GM12801 (cell line): Measurements from ENCODE around the gene PERM1.

ENCODE experiments used
- TF ChIP-seq, protein P1 (sequence below): IDR thresholded peaks from one replicate; pipeline ENCODE4 v1.5.1; 2011; ENCODE audit warnings: control low read depth; ENCODE audit not compliant: insufficient read length; ENCODE audit errors: extremely low read depth

Gene PERM1

DNA sequence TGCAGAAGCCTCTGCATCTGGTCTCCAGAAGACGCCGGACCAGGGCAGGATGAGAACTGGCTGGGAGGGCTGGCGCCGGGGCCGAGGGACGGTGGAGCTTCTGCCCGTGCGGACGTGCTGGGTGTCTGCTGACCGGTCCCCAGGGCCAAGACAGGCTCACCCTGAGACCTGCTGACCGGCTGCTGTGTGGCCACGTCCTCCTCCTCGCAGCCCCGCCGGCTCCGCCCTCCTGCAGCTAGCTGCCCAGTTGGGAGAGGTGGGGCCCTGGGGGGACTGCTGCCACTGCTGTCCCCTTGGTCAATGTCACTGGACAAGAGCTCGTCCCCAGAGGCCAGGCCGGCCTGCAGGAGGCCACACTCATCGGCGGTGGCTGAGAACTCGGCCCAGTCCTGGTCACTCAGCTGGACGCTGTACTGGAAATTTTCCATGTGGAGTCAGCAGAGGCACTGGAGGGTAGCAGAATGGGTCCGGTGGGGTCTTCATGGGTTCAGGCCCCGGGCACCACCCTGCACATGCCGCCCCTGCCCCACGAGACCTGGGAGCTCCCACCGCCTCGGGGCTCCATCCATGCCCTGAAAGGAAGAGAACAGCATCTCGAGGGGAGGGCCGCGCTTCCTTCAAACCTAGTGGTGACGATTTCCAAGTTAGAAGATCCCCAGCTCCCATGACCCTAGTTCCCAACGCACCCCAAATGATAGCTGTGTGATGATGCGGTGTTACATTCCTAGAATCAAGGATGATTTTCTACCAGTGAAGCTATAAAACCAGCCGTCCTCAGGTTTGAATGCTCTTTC lies 1.1 kb downstream of the PERM1 start:
- TF ChIP-seq, protein P1, sequence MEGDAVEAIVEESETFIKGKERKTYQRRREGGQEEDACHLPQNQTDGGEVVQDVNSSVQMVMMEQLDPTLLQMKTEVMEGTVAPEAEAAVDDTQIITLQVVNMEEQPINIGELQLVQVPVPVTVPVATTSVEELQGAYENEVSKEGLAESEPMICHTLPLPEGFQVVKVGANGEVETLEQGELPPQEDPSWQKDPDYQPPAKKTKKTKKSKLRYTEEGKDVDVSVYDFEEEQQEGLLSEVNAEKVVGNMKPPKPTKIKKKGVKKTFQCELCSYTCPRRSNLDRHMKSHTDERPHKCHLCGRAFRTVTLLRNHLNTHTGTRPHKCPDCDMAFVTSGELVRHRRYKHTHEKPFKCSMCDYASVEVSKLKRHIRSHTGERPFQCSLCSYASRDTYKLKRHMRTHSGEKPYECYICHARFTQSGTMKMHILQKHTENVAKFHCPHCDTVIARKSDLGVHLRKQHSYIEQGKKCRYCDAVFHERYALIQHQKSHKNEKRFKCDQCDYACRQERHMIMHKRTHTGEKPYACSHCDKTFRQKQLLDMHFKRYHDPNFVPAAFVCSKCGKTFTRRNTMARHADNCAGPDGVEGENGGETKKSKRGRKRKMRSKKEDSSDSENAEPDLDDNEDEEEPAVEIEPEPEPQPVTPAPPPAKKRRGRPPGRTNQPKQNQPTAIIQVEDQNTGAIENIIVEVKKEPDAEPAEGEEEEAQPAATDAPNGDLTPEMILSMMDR, result no peak

DNA sequence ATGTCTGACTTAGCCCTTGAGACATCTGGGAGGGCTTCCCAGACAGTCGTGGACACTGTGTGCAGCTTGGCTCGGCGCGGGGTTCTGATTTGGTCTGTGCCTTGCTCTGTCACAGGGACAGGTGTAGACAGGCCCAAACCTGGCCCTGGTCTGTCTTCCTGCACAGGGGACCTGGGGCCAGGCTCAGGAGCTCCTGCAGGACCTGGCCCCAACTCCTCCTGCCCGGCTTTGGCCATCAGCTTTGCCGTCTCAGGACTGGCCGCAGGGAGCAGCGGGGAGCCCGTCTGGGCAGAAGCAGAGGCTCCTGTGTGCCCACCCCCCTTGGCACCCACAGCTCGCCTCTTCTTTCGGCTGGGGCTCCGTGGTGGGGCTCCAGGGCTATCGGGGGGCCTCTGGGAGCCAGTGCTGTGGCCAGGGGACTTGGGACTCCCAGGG lies 1.7 kb downstream of the PERM1 start:
- TF ChIP-seq, protein P1, result no peak

DNA sequence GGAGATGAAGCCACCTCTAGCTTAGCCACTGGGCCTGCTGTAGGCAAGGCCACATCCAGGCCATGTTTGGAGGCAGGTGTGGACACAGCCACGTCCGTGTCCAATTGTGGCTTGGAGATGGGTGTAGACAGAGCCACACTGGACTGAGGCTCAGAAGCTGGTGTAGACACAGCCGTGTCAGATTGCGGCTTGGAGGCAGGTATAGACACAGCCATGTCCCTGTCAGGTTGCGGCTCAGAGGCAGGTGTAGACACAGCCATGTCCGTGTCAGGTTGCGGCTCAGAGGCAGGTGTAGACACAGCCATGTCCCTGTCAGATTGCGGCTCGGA lies 2.2 kb downstream of the PERM1 start:
- TF ChIP-seq, protein P1, result no peak

DNA sequence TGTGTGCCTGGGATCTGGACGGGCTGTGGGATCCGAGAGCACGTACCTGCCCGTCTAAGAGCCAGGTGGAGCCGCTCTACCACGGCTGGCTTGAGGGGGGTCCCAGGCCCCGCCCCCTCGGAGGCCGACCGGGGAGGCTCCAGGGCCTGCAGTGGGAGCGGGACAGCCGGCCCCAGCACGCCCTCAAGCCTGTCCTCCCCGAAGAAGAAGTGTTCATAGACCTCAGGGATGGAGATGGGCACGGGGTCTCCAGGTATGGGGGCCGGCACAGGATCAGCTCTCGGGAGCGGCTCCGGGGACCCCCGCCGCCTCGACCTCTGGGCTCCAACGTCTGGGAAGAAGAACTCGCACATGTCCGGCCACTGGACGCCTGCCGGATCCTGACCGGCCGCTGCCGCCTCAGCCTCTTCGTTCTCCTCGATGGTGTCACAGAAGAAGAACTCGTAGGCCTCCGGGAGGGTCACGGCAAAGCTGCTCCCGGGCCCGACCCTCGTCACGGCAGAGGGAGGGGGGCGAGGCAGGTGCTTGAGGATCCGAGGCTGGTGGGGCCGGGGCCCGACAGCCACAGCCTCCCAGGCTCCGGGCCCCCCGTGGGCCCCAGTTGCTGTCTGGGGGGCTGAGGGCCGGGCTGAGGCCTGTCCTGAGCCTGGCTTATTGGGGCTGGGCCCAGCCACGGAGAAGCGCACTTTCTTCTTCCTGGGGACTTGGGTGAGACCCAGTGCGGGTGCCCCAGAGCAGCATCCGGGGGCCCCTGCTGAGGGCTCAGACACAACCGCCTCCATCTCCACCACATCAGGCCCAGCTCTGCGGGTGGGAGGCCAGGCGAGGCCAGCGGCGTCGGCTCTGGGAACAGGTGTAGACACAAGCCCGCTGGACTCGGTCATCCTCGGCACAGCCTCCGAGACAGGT lies 2.8 kb downstream of the PERM1 start:
- TF ChIP-seq, protein P1, result no peak

DNA sequence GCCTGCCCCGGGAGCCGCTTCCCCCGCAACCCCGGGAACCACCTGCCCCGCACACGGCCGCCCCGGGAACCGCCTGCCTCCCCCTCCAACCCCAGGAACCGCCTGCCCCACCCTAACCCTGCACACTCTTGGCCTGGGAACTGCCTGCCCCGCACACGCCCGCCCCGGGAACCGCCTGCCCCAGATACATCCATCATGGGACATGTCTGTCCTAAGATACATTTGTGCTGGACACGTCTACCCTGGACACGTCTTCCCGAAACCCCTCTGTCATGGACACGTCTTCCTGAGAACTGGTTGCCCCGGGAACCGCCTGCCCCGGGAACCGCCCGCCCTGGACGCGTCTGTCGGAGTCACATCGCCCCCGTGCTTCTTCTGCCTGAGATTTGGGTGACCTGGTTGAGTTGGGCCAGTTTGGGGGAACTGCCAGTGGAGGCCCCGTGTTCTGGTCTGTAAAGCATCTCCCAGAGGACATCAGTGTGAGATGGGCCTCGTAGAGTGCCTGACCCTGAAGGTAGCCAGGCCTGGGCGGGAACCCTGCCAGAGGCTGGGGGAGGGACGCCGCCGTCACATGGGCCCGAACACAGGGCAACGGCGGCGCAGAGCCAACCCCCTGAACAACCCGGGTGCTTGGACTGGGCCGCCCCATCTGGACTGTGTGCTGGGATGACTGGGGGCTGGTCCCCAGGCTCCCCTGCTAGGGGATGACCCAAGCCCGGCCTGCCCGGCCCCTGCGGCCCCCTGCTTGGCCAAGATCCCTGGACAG lies 3.6 kb downstream of the PERM1 start:
- TF ChIP-seq, protein P1, result no peak

DNA sequence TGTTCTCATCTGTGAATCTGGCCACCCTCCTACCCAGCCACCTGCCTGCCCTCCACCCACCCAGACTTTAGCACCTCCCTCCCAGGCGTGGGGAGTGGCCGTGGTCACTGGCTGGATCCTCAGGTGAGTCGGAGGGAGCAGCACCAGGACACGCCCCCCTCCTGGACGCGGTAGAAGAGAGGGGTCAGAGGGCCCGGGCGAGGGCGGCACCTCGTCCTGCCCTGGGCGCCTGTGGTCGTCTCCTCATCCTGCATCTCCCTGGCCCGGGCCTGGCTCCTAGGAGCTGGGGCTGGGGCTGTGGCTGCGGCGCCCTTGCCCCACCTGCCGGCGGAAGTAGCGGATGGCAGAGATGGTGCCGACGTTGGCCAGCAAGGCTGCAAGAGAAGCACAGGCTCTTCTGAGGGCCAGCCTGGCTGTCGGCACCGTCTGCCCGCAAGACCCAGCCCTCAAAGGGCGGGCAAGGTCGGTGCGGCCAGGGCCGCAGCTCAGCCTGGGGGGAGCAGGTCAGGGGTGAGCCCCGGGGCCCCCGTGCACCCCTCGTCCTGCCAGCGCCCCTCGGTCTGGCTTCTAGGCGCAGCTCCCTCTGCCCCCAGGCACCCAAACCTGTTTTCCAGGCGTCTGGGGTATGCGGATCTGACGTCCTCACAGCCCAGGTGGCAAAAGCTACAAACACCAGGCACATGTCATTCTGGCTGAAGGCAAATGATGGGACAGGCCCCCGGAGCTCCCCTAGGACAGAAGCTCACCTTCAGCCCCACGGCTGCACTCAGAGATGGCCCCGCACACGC lies 5.8 kb downstream of the PERM1 start:
- TF ChIP-seq, protein P1, result no peak
